GM18868 (cell line): ENCODE measurements around the gene ERGIC1.
"Not testable (repeated sequence)": the region's sequence is repeated elsewhere in the genome, so short reads cannot be mapped to it uniquely, and the experiment has no call there.

Source experiments
- ATAC-seq: cut with Tn5 transposase; IDR thresholded peaks from one replicate; pipeline ENCODE4 v1.9.1; 2021; ENCODE audit warnings: mild to moderate bottlenecking, moderate library complexity; ENCODE audit not compliant: unreplicated experiment

ERGIC1 gene

DNA sequence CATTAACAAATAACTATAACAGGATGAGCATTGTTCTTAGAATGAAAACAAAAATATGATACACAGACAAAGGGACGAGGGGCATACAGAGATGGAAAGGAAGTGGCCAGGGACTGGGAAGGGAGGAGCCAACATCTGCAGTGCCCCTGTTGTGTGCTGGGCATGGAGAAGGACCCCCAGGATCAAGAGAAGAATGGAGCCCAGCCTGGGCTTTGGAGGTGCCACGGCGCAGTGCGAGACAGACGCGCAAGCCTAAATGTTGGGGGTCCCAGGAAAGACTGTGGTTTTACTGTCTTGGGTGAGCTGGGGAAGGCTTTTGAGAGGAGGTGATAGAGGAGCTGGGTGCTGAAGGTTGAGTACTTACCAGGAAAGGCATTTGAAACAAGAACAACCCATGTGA, 34.6 kb upstream of the ERGIC1 start:
- ATAC-seq, result no peak

DNA sequence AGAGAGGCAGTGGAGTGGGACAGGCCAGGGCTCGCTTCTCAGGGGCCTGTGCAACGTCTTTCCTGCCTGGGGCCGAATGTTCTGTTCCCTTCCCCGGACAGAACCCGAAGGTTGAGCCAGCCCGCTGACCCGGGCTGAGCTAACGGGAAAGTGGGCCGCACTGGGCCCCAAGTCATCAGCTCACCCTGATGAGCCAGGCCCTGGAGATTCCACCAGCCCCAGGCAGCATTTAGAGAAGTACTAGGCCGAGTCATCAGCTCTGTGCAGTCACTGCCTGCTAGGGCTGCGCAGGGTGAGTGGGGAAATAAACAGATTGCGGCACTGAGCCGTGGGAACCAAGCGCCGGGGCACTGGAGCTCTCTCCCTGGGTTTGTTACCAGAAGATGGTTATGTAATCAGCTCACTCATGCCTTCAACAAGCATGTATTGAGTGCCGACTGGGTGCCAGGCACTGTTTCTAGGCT, 33.9 kb upstream of the ERGIC1 start:
- no peak for ATAC-seq

DNA sequence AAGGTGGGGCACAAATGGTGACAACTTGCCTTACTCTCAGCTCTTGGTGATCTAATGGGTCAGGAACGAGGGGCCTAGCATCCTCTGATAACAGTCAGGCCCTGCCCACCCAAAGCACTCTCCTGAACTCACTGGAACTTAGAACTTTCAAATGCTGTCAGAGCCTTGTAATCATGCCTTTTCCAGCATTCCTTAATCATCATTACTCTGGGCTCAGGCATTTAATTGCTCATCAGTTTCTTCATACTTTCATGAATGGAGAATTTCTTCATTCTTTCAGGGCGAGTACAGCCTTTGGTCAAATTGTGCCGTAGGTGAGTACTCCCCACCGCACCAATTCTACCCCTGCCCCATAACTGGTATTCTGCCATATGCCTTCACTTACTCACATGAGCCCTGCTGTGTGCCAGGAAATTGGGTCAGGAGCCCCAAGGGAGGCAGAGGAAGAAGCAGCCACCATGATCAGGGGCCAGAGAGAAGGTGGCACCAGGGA, 32.8 kb upstream of the ERGIC1 start:
- no peak for ATAC-seq

DNA sequence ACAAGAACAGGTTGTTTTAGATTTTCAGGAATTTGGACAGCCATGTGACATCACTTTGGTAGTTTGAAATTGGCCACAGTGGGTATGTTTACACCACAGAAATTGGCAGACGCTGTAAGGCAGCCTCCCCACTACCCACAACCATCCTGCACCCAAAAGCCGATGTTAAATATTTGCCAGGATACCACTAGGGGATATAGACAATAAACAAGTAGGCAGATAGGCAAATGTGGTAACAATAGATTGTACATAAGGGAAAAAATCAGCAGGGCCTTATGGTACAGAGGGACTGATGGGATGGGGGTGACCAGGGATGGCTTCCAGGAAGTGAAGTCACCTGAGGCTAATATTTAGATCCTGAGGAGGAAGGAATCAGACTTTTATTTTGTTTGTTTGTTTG, 31.9 kb upstream of the ERGIC1 start:
- ATAC-seq, result no peak

DNA sequence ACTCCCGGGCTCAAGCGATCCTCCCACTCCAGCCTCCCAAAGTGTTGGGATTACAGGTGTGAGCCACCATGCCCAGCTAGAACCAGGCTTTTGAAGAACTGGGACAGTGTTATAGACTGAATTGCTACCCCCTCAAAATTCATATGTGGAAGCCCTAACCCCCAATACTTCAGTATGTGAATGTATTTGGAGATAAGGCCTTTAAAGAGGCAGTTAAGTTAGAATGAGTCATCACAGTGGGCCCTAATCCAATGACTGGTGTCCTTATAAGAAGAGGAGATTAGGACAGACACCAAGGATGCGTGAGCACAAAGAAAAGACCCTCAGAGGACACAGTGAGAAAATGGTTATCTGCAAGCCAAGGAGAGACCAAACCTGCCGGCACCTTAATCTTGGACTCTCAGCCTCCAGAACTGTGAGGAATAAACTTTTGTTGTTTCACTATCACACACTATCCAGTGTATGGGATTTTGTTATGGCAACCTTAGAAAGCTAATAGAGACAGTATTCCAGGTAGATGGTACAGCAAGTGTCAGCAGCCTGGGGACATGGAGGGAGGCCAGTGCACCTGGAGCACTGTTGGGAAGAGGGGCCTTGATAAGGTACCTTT, 31.4 kb upstream of the ERGIC1 start:
- no peak for ATAC-seq

DNA sequence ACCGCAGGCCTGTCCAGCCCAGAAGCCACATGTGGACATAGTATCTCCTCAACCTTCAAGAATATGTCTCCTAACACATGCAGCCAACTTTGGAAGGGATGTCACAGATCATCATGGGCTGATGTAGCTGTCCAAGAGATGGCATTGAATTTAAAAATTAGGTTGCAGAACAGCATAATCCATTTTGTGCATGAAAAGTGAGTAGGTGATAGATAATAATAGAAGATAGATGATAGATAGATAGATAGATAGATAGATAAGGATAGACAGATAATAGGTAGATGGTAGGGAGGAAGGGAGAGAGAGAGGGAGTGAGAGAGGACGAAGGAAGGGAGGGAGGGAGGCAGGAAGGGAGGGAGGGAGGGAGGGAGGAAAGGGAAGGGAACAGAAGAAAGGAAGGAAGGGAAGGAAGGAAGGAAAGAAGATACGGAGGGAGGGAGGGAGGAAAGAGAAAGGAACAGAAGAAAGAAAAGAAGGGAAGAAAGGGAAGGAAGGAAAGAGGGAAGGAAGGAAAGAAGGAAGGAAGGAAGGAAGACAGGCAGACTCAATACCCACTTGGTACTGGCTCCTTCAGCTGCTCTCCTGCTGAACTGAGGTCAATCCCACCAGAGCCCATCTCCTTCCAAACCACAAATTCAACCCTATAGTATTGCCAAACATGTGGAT, 28.9 kb upstream of the ERGIC1 start:
- ATAC-seq, result no peak

DNA sequence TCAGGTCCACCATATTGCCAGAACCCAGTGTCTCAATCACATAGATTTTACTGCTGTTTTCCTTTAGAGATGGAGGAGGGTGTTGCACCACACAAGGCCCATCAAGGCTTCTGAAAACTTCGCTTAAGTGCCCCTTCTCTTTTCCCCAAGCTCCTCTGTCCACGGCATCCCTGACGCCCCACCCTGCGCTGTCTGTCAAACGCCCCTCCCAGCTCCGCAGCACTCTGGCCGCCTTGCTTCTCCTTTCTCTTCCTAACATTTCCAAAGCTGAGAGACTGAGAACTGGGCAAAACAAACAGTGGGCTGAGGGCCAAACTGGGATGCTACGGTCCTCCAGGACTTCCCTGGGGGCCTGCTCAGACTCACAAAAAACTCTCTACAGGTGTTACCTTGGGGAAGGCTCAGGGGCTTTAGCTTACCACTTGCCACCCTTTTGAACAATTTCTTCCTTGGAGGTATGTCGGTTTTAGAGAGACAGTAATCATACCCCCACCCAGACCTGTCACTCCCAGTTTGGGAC, 28.3 kb upstream of the ERGIC1 start:
- no peak for ATAC-seq

DNA sequence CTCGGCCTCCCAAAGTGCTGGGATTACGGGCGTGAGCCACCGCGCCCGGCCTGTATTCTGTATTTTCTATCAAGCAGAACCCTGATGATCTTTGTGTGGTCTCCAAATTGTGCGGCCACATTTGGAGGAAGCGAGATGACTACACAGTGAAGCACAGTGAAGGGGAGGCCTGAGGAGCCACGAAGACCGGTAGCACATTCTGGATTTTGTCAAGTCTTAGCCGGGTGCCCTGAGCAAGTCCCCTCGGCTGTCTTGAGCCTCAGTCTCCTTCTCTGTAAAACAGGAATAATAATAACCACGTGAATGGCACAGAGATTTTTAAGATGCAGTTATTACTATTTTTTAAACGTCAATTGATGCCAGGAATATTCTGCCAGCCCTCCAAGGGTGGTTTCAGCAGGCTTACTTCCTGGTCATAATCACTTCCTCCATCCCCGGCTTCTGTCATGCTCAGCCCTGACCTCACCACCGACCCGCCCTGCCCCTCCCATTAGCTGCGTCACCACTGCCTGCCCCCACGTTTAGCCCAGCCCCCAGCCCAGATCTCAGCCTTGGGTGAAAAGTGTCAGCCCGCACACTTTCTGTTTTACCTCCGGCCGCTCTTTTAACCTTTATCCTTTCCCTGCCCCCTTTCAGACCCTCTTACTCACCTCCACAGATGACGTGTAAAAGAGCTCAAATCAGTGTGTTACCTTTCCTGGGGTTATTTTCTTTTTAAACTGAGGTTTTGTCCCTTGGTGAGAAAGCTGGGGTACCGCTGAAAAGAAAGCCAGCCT, 27.0 kb upstream of the ERGIC1 start:
- peak; percentile 94 for ATAC-seq

DNA sequence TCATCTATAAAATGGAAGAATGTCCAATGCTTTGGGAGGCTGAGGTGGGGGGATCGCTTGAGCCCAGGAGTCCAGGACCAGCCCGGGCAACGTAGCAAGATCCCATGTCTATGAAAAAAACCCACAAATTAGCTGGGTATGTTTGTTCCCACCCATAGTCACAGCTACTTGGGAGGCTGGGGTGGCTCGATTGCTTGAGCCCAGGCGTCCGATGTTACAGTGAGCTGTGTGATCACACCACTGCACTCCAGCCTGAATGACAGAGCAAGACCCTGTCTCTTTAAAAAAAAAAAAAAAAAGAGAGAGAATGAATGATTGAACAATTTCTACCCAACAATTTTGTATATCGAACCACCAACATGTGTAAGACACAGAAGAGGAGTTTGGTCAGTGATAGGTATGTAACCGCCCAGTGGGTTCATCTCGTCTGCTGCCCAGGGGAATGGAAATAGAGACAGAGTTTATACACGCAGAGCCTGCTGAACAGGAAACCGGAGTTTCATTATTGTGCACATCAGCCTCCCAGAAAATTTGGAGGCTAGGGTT, 26.2 kb upstream of the ERGIC1 start:
- ATAC-seq, result no peak

DNA sequence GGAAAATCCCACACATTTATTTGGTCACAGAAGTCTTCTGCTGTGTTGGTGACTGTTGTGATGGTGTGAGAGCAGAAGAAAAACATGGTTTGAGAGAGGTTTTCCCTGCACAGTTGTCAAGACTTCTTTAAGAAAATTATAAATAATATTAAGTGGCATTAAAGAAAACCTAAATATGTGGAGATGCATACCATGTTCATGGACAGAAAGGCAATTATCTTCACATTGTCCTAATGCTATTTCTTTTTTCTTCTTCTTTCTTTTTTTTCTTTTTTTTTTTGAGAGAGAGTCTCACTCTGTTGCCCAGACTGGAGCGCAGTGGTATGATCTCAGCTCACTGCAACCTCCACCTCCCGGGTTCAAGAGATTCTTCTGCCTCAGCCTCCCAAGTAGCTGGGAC, 24.3 kb upstream of the ERGIC1 start:
- no peak for ATAC-seq

DNA sequence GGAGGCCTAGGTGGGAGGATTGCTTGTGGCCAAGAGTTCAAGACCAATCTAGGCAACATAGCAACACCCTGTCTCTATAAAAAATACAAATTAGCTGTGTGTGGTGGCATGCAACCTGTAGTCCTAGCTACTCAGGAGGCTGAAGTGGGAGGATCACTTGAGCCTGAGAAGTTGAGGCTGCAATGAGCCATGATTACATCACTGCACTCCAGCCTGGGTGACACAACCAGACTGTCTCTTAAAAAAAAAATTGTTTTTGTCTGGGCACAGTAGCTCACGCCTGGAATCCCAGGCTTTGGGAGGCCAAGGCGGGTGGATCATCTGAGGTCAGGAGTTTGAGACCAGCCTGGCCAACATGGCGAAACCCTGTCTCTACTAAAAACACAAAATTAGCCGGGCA, 23.1 kb upstream of the ERGIC1 start:
- not testable (repeated sequence) for ATAC-seq

DNA sequence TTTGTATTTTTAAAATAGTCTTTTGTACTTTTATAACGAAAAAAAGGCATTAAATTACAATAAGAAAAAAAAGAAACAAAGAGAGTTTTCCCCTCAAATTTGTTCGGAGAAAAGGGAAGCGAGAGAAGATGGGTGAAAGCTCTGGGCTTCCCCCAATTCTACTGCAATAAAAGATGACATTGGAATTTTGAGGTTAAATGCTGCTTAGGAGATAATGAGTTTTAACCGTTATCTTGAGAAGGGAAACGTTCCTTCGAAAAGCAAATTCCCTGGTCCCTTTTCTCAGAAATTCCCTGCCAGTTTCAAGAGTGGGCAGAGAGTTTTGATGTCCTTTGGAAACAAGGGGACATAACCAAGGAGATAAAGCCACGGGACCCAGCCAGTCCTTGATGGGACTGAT, 18.4 kb upstream of the ERGIC1 start:
- no peak for ATAC-seq

DNA sequence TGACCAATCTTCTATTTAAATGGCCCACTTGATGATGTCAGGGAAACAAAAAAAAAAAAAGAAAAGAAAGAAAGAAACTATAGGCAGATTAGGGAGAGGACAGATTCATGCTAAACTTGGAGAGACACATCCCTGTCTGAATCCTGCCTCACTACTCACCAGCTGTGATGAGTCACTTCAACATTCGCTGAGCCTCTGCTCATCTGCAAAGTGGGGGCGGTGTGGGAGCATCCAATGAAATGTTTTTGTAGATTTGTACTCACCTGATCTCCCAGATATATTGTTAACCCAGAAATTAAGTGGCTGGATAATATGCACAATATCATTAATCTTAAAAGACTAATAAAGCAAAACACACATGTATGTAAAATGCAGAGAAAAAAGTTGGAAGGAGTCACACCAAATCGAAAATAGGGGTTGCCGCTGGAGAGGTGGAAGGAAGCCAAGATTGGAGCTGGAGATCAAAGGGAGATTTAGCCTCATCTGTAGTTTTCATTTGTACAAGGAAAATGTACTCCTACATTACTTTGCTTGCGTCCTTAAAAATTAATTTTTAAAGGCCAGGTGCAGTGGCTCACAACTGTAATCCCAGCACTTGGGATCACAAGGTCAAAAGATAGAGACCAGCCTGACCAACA, 17.0 kb upstream of the ERGIC1 start:
- no peak for ATAC-seq

DNA sequence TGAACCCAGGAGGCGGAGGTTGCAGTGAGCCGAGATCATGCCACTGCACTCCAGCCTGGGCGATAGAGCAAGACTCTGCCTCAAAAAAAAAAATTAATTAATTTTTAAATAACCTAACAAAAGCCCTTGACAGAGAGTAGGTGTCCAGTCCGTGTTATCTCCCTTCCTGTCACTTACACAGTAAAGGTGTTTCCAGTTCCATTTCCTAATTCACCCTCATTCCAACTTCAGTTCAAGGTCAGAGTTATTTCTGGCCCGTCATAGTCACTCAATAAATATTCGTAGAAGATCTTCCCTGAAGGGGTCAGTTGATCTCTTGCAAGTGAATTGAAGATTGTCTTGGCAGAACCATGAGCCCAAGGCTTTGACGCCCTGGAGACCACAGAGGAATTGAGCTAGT, 16.4 kb upstream of the ERGIC1 start:
- no peak for ATAC-seq

DNA sequence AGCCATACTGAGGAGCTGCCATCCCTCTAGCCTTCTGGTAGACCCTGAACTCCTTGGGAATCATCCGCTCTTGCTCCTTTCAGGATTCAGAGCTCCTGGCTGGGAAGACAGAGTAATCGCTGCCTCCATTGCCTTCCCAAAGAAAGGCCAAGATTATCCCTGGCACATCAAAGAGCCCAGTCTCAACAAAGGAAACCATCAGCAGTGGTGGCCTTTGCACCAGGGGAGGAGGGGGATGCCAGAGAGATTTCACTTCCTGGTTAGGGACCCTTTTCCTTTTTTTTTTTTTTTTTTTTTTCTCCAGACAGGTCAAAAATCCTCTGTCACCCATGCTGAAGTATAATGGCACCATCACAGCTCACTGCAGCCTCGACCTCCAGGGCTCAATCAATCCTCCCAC, 16.0 kb upstream of the ERGIC1 start:
- no peak for ATAC-seq

DNA sequence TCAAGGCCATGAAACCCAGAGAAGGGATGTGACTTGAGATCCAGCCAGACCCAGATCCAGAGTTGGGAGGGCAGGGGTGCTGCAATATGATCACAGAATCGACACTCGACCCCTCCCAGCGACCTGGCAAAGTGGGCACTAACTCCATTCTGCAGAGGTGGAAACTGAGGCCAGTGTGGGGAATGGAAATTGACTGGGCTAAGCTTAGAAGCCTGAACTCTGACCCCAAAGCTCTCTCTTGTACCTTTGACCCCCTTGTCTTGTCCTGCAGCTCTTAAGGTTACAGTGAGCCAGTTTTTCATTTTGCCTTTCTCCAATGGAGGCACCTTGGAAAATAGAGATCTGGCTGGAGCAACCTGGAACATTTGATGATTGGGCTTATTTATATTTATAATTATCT, 14.5 kb upstream of the ERGIC1 start:
- no peak for ATAC-seq

DNA sequence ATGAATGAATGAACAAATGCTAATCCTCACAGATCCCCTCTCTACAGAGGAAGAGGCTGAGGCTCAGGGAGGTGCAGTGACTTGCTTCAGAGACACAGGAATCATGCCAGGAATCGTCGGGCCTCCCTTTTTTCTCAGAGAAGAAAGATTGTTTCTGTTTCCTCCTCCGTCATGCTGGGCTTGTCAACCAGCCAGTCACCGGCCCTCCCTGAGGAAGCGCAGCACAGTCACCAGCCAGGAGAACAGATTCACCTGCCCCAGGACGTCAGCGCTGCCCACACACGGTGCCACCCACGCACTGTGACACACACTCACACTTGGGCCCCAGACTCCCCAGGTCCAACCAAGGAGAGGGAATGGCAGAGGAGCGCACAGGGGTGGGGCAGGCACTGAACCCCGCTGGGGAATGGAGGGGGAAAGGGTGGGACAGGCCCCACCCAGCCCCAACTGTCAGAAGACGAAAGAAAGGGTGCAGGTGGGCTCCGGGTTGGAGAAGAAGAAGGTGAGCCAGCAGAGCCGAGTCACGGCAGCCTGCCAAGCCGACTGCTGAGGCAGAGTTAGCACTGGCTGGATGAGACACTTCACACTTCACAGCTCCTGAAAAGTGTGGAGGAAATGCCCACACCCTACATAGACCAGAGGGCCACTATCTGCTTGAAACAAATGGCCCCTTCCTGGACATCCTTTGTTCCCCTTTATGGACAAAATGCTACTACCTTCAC, 13.8 kb upstream of the ERGIC1 start:
- ATAC-seq, result no peak

DNA sequence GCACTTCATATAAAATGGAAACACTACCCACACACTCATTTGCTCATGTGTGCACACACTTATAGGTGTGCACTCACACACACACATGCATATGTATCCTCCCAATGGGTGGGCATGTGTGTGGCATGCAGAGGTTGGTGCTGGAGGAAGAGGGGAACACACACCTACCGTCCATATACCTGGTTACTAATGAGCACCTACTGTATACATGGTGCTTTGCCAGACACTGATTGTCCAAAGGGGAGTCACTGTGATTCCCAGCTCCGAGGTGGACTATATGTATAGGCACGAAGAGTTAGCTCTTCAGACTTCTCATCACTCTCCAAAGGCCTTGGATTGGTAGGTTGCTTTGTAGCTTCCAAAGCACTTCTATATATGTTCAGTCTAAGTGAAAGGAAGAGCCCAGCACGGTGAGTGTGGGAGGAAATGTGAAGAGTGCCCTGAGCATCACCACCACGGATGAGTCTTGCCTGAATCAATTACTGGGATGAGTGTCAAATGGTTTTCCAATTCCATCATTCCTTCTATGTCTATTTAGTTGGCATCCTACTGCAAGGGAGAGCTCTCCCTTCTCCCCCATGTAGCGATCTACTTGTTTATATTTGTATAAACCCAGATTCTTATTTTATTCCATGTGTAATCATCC, 12.6 kb upstream of the ERGIC1 start:
- no peak for ATAC-seq

DNA sequence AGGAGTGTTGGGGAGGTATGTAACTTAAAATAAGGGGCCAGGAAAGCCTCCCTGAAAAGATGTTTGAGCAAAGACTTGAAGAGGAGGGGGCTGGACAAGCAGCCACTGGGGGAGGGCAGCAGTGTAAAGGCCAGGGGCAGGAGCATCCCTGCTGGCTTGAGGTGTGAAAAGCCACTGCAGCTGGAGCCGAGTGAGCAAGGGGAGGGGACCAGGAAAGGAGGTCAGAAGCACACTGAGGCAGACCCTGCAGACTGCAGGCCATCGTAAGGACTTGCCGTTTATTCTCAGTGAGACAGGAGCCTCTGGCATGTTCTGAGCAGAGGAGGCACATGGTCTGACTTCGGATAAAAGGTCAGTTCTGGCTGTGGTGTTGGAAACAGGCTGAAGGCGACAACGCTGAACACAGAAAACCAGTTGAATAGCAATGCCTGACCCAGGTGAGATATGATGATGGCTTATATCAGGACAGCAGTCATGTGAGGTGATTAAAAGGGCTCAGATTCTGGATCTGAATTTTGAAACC, 10.2 kb upstream of the ERGIC1 start:
- ATAC-seq, result no peak
